Measurements from ENCODE around the gene LGALS9. TPM values are rescaled to one million over a fixed set of nuclear protein-coding genes. Genes with fewer than 3 reads are reported as not detected.

Gene LGALS9
- polyA plus RNA-seq, 1 of the 3 experiments (the other 2 are of a cell fraction): 0.21 TPM

DNA sequence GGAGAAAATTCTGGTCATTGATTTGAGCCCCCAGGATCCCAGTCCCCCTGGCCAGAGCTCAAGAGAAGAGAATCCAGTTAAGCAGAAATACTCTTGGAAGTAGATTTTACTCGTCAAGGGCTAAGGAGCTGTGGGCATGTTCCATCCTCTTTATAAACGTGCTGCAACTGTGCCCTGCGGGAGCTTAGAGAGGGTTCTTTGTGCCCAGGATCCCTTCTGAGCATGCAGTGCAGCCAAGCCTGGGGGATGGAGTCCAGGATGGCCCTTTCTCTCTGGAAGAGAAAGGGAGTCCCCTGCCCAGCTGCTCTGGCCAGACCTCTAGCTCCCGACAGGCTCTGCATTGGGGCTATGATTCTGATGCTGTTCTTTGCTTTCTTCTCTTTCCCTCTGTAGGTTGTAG is 9.5 kb upstream of the LGALS9 start:
- H2AFZ ChIP-seq (ENCODE audit: low read depth): no peak overlapping the region
- TF ChIP-seq, protein P1, sequence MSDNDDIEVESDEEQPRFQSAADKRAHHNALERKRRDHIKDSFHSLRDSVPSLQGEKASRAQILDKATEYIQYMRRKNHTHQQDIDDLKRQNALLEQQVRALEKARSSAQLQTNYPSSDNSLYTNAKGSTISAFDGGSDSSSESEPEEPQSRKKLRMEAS (IDR thresholded peaks at IDR 0.05; ENCODE audit: low read depth): no peak
- no peak for TF ChIP-seq FOSL2 (IDR thresholded peaks at IDR 0.05; ENCODE audit: borderline replicate concordance, low read depth)
- TF ChIP-seq, protein P2, sequence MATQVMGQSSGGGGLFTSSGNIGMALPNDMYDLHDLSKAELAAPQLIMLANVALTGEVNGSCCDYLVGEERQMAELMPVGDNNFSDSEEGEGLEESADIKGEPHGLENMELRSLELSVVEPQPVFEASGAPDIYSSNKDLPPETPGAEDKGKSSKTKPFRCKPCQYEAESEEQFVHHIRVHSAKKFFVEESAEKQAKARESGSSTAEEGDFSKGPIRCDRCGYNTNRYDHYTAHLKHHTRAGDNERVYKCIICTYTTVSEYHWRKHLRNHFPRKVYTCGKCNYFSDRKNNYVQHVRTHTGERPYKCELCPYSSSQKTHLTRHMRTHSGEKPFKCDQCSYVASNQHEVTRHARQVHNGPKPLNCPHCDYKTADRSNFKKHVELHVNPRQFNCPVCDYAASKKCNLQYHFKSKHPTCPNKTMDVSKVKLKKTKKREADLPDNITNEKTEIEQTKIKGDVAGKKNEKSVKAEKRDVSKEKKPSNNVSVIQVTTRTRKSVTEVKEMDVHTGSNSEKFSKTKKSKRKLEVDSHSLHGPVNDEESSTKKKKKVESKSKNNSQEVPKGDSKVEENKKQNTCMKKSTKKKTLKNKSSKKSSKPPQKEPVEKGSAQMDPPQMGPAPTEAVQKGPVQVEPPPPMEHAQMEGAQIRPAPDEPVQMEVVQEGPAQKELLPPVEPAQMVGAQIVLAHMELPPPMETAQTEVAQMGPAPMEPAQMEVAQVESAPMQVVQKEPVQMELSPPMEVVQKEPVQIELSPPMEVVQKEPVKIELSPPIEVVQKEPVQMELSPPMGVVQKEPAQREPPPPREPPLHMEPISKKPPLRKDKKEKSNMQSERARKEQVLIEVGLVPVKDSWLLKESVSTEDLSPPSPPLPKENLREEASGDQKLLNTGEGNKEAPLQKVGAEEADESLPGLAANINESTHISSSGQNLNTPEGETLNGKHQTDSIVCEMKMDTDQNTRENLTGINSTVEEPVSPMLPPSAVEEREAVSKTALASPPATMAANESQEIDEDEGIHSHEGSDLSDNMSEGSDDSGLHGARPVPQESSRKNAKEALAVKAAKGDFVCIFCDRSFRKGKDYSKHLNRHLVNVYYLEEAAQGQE (IDR thresholded peaks at IDR 0.05; ENCODE audit: low read depth, low read length): no peak
- TF ChIP-seq, protein P3, sequence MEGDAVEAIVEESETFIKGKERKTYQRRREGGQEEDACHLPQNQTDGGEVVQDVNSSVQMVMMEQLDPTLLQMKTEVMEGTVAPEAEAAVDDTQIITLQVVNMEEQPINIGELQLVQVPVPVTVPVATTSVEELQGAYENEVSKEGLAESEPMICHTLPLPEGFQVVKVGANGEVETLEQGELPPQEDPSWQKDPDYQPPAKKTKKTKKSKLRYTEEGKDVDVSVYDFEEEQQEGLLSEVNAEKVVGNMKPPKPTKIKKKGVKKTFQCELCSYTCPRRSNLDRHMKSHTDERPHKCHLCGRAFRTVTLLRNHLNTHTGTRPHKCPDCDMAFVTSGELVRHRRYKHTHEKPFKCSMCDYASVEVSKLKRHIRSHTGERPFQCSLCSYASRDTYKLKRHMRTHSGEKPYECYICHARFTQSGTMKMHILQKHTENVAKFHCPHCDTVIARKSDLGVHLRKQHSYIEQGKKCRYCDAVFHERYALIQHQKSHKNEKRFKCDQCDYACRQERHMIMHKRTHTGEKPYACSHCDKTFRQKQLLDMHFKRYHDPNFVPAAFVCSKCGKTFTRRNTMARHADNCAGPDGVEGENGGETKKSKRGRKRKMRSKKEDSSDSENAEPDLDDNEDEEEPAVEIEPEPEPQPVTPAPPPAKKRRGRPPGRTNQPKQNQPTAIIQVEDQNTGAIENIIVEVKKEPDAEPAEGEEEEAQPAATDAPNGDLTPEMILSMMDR (IDR thresholded peaks at IDR 0.05): no peak
- no peak for TF ChIP-seq EP300 (IDR thresholded peaks at IDR 0.05; ENCODE audit: borderline replicate concordance in 1 of 2, low read depth in 1 of 2, low read length in 1 of 2)
- no peak for TF ChIP-seq JUND (IDR thresholded peaks at IDR 0.05)
- TF ChIP-seq POLR2AphosphoS5 (IDR thresholded peaks at IDR 0.05; ENCODE audit: low read depth, low read length): no peak
- no peak for TF ChIP-seq MEF2A (IDR thresholded peaks at IDR 0.05; ENCODE audit: borderline replicate concordance, low read depth)
- TF ChIP-seq USF2 (IDR thresholded peaks at IDR 0.05; ENCODE audit: borderline replicate concordance, low read depth, low read length): no peak
- no peak for TF ChIP-seq RAD21 (IDR thresholded peaks at IDR 0.05; ENCODE audit: low read length)
- TF ChIP-seq, protein P4, sequence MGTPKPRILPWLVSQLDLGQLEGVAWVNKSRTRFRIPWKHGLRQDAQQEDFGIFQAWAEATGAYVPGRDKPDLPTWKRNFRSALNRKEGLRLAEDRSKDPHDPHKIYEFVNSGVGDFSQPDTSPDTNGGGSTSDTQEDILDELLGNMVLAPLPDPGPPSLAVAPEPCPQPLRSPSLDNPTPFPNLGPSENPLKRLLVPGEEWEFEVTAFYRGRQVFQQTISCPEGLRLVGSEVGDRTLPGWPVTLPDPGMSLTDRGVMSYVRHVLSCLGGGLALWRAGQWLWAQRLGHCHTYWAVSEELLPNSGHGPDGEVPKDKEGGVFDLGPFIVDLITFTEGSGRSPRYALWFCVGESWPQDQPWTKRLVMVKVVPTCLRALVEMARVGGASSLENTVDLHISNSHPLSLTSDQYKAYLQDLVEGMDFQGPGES (IDR thresholded peaks at IDR 0.05; ENCODE audit: low read depth, low read length): no peak
- no peak for TF ChIP-seq EZH2phosphoT487 (IDR thresholded peaks at IDR 0.05; ENCODE audit: borderline replicate concordance, low read depth)
- no peak for TF ChIP-seq TEAD4 (IDR thresholded peaks at IDR 0.05; ENCODE audit: borderline replicate concordance, insufficient read depth)
- TF ChIP-seq YY1 (IDR thresholded peaks at IDR 0.05; ENCODE audit: low read depth): no peak
- no peak for TF ChIP-seq CHD2 (IDR thresholded peaks at IDR 0.05; ENCODE audit: low read length, partially characterized antibody)
- TF ChIP-seq RXRA (IDR thresholded peaks at IDR 0.05; ENCODE audit: borderline replicate concordance, low read depth): no peak
- no peak for TF ChIP-seq FOXM1 (IDR thresholded peaks at IDR 0.05; ENCODE audit: low read depth)
- no peak for TF ChIP-seq ELF1 (IDR thresholded peaks at IDR 0.05)
- no peak for TF ChIP-seq MXI1 (IDR thresholded peaks at IDR 0.05; ENCODE audit: low read depth, low read length)
- TF ChIP-seq GABPA (IDR thresholded peaks at IDR 0.05; ENCODE audit: low read depth): no peak
- H3K4me1 ChIP-seq (ENCODE audit: control insufficient read depth in 1 of 2, insufficient read depth in 2 of 2, low read depth in 1 of 2, low read length in 1 of 2): no peaks in the 10 kb centered on the region
- no peaks in the 10 kb centered on the region for H3F3A ChIP-seq (replicated peaks; ENCODE audit: insufficient read depth)
- ChIA-PET POLR2A (no interaction called here), CTCF (interaction anchor here (0.9 to 4.8 kb wide), 8 partner anchors 11 to 385 kb away, joined by 3 to 19 read pairs (median 4); partner anchors contain the start of gene KSR1)
- no peaks in the 10 kb centered on the region for H3K9me2 ChIP-seq
- no peak overlapping the region for H3K4me3 ChIP-seq (ENCODE audit: low read depth in 2 of 2, low read length in 1 of 2)
- H3K4me2 ChIP-seq: no peak overlapping the region
- DNase-seq: no peak
- H3K9me3 ChIP-seq: no peaks in the 10 kb centered on the region
- no peak overlapping the region for H3K27ac ChIP-seq (ENCODE audit: low read depth in 2 of 2, low read length in 1 of 2)
- peaks cover 3 to 51% of the 10 kb centered on the region in 2 experiments for H3K36me3 ChIP-seq (replicated peaks in 1 of 2; ENCODE audit: control insufficient read depth in 1 of 2, insufficient read depth in 2 of 2, low read length in 1 of 2)
- no peak overlapping the region for H3K9ac ChIP-seq
- H3K79me2 ChIP-seq (ENCODE audit: insufficient read depth): no peaks in the 10 kb centered on the region
- WGBS (ENCODE audit: low lambda C conversion rate): 80% methylated on average over 2 of the region's 4 CpGs
- no peaks in the 10 kb centered on the region for H3K27me3 ChIP-seq (ENCODE audit: insufficient read depth)
- H4K20me1 ChIP-seq (ENCODE audit: insufficient read depth): no peaks in the 10 kb centered on the region
